ENCODE measurements around the gene PCDH19. TPM values are rescaled to one million over a fixed set of nuclear protein-coding genes. Genes with fewer than 3 reads are reported as not detected.

PCDH19 gene
- total RNA-seq, 1 experiment from 2014 or later: 0.04 TPM

- ChIA-PET CTCF (no interaction called here), POLR2A (ENCODE audit: unreplicated experiment) (no interaction called here)
- H3K36me3 ChIP-seq (ENCODE audit: low read depth): no peaks in the 10 kb centered on the region
- H3K4me3 ChIP-seq: no peak overlapping the region
- H3K79me2 ChIP-seq (ENCODE audit: low read depth): no peaks in the 10 kb centered on the region
- no peak overlapping the region for H2AFZ ChIP-seq
- no peaks in the 10 kb centered on the region for H3K27me3 ChIP-seq (ENCODE audit: insufficient read depth, low read depth)
- no peak for TF ChIP-seq CTCF (conservative IDR thresholded peaks at IDR 0.05)
- TF ChIP-seq EZH2 (IDR thresholded peaks at IDR 0.05; ENCODE audit: low read depth): no peak
- H4K20me1 ChIP-seq (ENCODE audit: insufficient read depth): no peaks in the 10 kb centered on the region
- no peak for DNase-seq
- no peaks in the 10 kb centered on the region for H3K4me1 ChIP-seq (replicated peaks; ENCODE audit: insufficient read depth)
- no peak overlapping the region for H3K27ac ChIP-seq
- H3K9me3 ChIP-seq (ENCODE audit: insufficient read depth, low read depth): no peaks in the 10 kb centered on the region
- H3K9me2 ChIP-seq (ENCODE audit: insufficient read depth): no peaks in the 10 kb centered on the region
- intact Hi-C loops (cut with micrococcal nuclease; ENCODE audit: unreplicated experiment): no loop called here
- no TSS peak for BruUV-seq (replicated peaks)
- no peaks in the 10 kb centered on the region for H3F3A ChIP-seq (ENCODE audit: insufficient read depth, low read depth)
- no peak overlapping the region for H3K4me2 ChIP-seq
Measured at GRCh38 chrX:100264200-100264599, 145.9 kb downstream of the PCDH19 start.

GRCh38 chrX:100263650-100264049 lies 146.4 kb downstream of the PCDH19 start:
- no TSS peak for BruUV-seq (replicated peaks)
- H3K9me3 ChIP-seq (ENCODE audit: insufficient read depth, low read depth): no peaks in the 10 kb centered on the region

GRCh38 chrX:100248885-100249493 lies 161.1 kb downstream of the PCDH19 start:
- H3K79me2 ChIP-seq (ENCODE audit: low read depth): no peaks in the 10 kb centered on the region
- H3K36me3 ChIP-seq (ENCODE audit: low read depth): no peaks in the 10 kb centered on the region
- no peaks in the 10 kb centered on the region for H3K9me3 ChIP-seq (ENCODE audit: insufficient read depth, low read depth)
- H3K4me1 ChIP-seq (replicated peaks; ENCODE audit: insufficient read depth): no peaks in the 10 kb centered on the region
- H3K27me3 ChIP-seq (ENCODE audit: insufficient read depth, low read depth): no peaks in the 10 kb centered on the region
- no peak overlapping the region for H3K4me2 ChIP-seq
- no peak overlapping the region for H3K27ac ChIP-seq
- BruUV-seq (replicated peaks): no TSS peak
- H4K20me1 ChIP-seq (ENCODE audit: insufficient read depth): no peaks in the 10 kb centered on the region
- POLR2A ChIA-PET (ENCODE audit: unreplicated experiment): no interaction called here
- H3K4me3 ChIP-seq: no peak overlapping the region
- no peaks in the 10 kb centered on the region for H3K9me2 ChIP-seq (ENCODE audit: insufficient read depth)
- CTCF ChIA-PET: no interaction called here
- no peak for DNase-seq
- TF ChIP-seq EZH2 (IDR thresholded peaks at IDR 0.05; ENCODE audit: low read depth) (no peak), CTCF (conservative IDR thresholded peaks at IDR 0.05) (no peak)
- H2AFZ ChIP-seq: no peak overlapping the region
- no peaks in the 10 kb centered on the region for H3F3A ChIP-seq (ENCODE audit: insufficient read depth, low read depth)
- intact Hi-C loops (cut with micrococcal nuclease; ENCODE audit: unreplicated experiment): no loop called here

More at GRCh38 chrX:100263650-100264049, 146.4 kb downstream of the PCDH19 start:
- intact Hi-C loops (cut with micrococcal nuclease; ENCODE audit: unreplicated experiment): no loop called here
- Histone ChIP-seq H2AFZ (no peak overlapping the region), H3K27me3 (ENCODE audit: insufficient read depth, low read depth) (no peaks in the 10 kb centered on the region), H3K4me1 (replicated peaks; ENCODE audit: insufficient read depth) (no peaks in the 10 kb centered on the region), H3K79me2 (ENCODE audit: low read depth) (no peaks in the 10 kb centered on the region), H4K20me1 (ENCODE audit: insufficient read depth) (no peaks in the 10 kb centered on the region), H3K4me2 (no peak overlapping the region), H3K36me3 (ENCODE audit: low read depth) (no peaks in the 10 kb centered on the region), H3K27ac (no peak overlapping the region), H3K4me3 (no peak overlapping the region), H3F3A (ENCODE audit: insufficient read depth, low read depth) (no peaks in the 10 kb centered on the region), H3K9me2 (ENCODE audit: insufficient read depth) (no peaks in the 10 kb centered on the region)
- CTCF ChIA-PET: no interaction called here
- POLR2A ChIA-PET (ENCODE audit: unreplicated experiment): no interaction called here
- no peak for DNase-seq
- no peak for TF ChIP-seq EZH2 (IDR thresholded peaks at IDR 0.05; ENCODE audit: low read depth)
- TF ChIP-seq CTCF (conservative IDR thresholded peaks at IDR 0.05): no peak
